Tibial nerve (tissue), 3 donors: ENCODE results near the gene PLP2.

Source experiments
- CTCF ChIP-seq, 5 experiments: fragments of 200-600 bp in 3 of 5; fragments of 450-650 bp in 2 of 5; sonication (generic) in 3 of 5; IDR thresholded peaks; one replicate each; pipeline ENCODE4 v1.5.1; 2016 to 2019; ENCODE audit warnings: antibody characterized with exemption in 5 of 5, mild to moderate bottlenecking in 3 of 5, moderate library complexity in 2 of 5
- POLR2A ChIP-seq, 2 donors: fragments of 450-650 bp; IDR thresholded peaks; one replicate each; pipeline ENCODE4 v1.6.1; 2017; ENCODE audit warnings: antibody characterized with exemption in 2 of 2, mild to moderate bottlenecking in 2 of 2, moderate library complexity in 2 of 2

- TF ChIP-seq CTCF (IDR thresholded peaks at IDR 0.05) (no peak), POLR2A (IDR thresholded peaks at IDR 0.05) (no peak)
Observed at GRCh38 chrX:49153467-49153866, 18.2 kb upstream of the PLP2 start.
